Caco-2 (cell line): ENCODE results near the gene CPED1. TPM values are rescaled to one million over a fixed set of nuclear protein-coding genes. Genes with fewer than 3 reads are reported as not detected.

Source experiments
- BruUV-seq: library from RNA; stranded (reverse); fragments of 400-500 nt; replicated peaks from 2 replicates; lab custom pipeline; 2021; lab: Mats Ljungman, UMichigan
- CTCF ChIA-PET: fragments of 300-600 bp; sonication (Branson Sonifier 250); formaldehyde crosslinking; loops from one replicate; lab custom pipeline; 2022; ENCODE audit warnings: antibody characterized with exemption; lab: Charles Lee
- POLR2A ChIA-PET: fragments of 300-600 bp; sonication (Branson Sonifier 250); formaldehyde crosslinking; loops from one replicate; lab custom pipeline; 2022; ENCODE audit warnings: antibody characterized with exemption; lab: Charles Lee
- DNase-seq, 2 experiments: peaks; one replicate each; pipeline versions ENCODE4 v3.0.0 to v3.0.0-alpha.2; 2020 to 2022
- H3K27me3 ChIP-seq: replicated peaks from 2 replicates; pipeline ENCODE4 v1.6.0; 2011; ENCODE audit warnings: low read length; ENCODE audit not compliant: control insufficient read depth, insufficient read depth
- H3K36me3 ChIP-seq: 2 replicates; pipeline ENCODE4 v1.5.1; 2011; ENCODE audit warnings: low read length; ENCODE audit not compliant: control insufficient read depth, insufficient read depth
- H3K4me1 ChIP-seq: fragments of 250-450 bp; sonication (Bioruptor Pico); 2 replicates; pipeline ENCODE4 v1.5.1; 2020; ENCODE audit warnings: mild to moderate bottlenecking
- H3K4me3 ChIP-seq: 2 replicates; pipeline ENCODE4 v1.5.1; 2011; ENCODE audit warnings: low read depth, mild to moderate bottlenecking, control low read depth, low read length
- H3K9me3 ChIP-seq: fragments of 250-450 bp; sonication (Bioruptor Pico); 2 replicates; pipeline ENCODE4 v1.5.1; 2020; ENCODE audit warnings: mild to moderate bottlenecking, moderate library complexity
- H3K27ac Mint-ChIP-seq: one replicate; pipeline ENCODE4 v1.8.0; 2022; ENCODE audit warnings: mixed read lengths; ENCODE audit not compliant: unreplicated experiment
- H3K27me3 Mint-ChIP-seq: one replicate; pipeline ENCODE4 v1.8.0; 2022; ENCODE audit warnings: mixed read lengths; ENCODE audit not compliant: insufficient read depth, unreplicated experiment
- H3K36me3 Mint-ChIP-seq: one replicate; pipeline ENCODE4 v1.8.0; 2022; ENCODE audit warnings: mild to moderate bottlenecking, mixed read lengths; ENCODE audit not compliant: insufficient read depth, unreplicated experiment
- H3K4me1 Mint-ChIP-seq: one replicate; pipeline ENCODE4 v1.8.0; 2022; ENCODE audit warnings: low read depth, mixed read lengths; ENCODE audit not compliant: unreplicated experiment
- H3K4me3 Mint-ChIP-seq: one replicate; pipeline ENCODE4 v1.8.0; 2022; ENCODE audit warnings: mild to moderate bottlenecking, moderate library complexity, mixed read lengths; ENCODE audit not compliant: unreplicated experiment
- H3K9me3 Mint-ChIP-seq: one replicate; pipeline ENCODE4 v1.8.0; 2022; ENCODE audit warnings: mixed read lengths; ENCODE audit not compliant: unreplicated experiment
- CTCF ChIP-seq, 2 experiments: fragments of 200-600 bp in 1 of 2; IDR thresholded peaks; 1 replicate in 1 of 2; 2 replicates in 1 of 2; pipeline versions ENCODE4 v1.5.1 to v1.8.0; 2011 to 2022; ENCODE audit warnings: antibody characterized with exemption in 1 of 2, control low read depth in 1 of 2, inconsistent platforms in 1 of 2, low read depth in 1 of 2, low read length in 1 of 2, mild to moderate bottlenecking in 1 of 2, moderate library complexity in 1 of 2; ENCODE audit not compliant: insufficient read depth in 1 of 2, severe bottlenecking in 1 of 2, unreplicated experiment in 1 of 2
- intact Hi-C: fragments of 100-400 bp; cut with micrococcal nuclease; formaldehyde crosslinking; loops from one replicate; pipeline ENCODE4 v1.10.0; 2022; ENCODE audit not compliant: unreplicated experiment
- total RNA-seq: library from RNA; stranded (reverse); gene quantifications from 2 replicates; pipeline ENCODE4 v1.2.3, GENCODE V29; 2022

CPED1 gene
- total RNA-seq, 1 experiment from 2014 or later, result 0.23 TPM

DNA sequence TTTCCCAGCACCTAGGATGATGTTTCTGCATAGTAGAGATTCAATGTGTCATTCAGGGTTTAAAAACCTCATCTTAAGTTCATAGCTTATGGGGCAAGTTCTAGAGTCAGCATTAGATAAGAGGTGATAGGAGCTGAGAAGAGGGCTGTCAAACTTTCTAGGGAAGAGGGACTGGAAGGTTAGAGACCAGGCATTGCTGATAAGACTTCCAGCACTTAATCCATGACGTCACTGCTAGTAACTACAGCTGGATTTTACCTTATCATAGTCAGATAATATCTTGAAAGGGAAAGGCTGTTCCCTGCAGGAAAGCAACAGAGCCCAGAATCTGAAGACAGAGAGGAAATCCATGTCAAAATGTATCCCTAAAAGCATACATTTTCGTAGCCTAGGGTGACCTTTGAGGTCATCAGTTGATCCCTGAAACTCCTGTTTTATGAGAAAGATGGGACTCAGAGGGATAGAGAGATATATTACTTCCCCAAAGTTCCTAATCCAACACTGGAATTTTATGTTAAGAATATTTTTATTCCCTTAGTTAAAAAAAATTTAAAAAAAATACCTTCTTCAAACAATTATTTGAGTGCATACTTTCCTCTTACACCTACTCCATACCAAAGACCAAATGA is 3.3 kb upstream of the CPED1 start:
- no TSS peak for BruUV-seq
- intact Hi-C loops, result loop anchor here (5.0 kb wide), 2 partner anchors 42 to 178 kb away; no protein-coding TSS in a partner anchor
- peaks cover 7% of the 10 kb centered on the region for H3K36me3 Mint-ChIP-seq
- H3K36me3 ChIP-seq, result no peaks in the 10 kb centered on the region
- peaks cover 14% of the 10 kb centered on the region for H3K4me1 ChIP-seq
- no peak overlapping the region for H3K27ac Mint-ChIP-seq
- DNase-seq, result no peak
- no peak overlapping the region for H3K4me3 Mint-ChIP-seq
- H3K9me3 ChIP-seq, result no peaks in the 10 kb centered on the region
- no peaks in the 10 kb centered on the region for H3K9me3 Mint-ChIP-seq
- no peak overlapping the region for H3K4me3 ChIP-seq
- H3K27me3 Mint-ChIP-seq, result peaks cover 6% of the 10 kb centered on the region
- ChIA-PET POLR2A (interaction anchor here (0.5 kb wide), 1 partner anchor 175 kb away, joined by 3 read pairs; no protein-coding TSS in a partner anchor), CTCF (interaction anchor here (0.5 to 0.8 kb wide), 2 partner anchors 87 to 123 kb away, joined by 3 to 6 read pairs; no protein-coding TSS in a partner anchor)
- 0 out of 2 replicates have a peak, but pooled peaks cover 2% of the 10 kb centered on the region for H3K27me3 ChIP-seq
- TF ChIP-seq CTCF (IDR thresholded peaks at IDR 0.05; ENCODE audit: insufficient read depth in 1 of 2, low read depth in 1 of 2, low read length in 1 of 2, severe bottlenecking in 1 of 2, unreplicated experiment in 1 of 2), result no peak
- H3K4me1 Mint-ChIP-seq, result peaks cover 16% of the 10 kb centered on the region

- Histone ChIP-seq H3K4me3 (no peak overlapping the region), H3K27me3 (0 out of 2 replicates have a peak, but pooled peaks cover 2% of the 10 kb centered on the region), H3K36me3 (no peaks in the 10 kb centered on the region), H3K9me3 (no peaks in the 10 kb centered on the region), H3K4me1 (peaks cover 10% of the 10 kb centered on the region)
- no peak overlapping the region for H3K4me3 Mint-ChIP-seq
- no peaks in the 10 kb centered on the region for H3K9me3 Mint-ChIP-seq
- POLR2A ChIA-PET, result no interaction called here
- DNase-seq, result no peak
- H3K4me1 Mint-ChIP-seq, result peaks cover 16% of the 10 kb centered on the region
- intact Hi-C loops, result loop anchor here (5.0 kb wide), 2 partner anchors 41 to 179 kb away; no protein-coding TSS in a partner anchor
- peaks cover 7% of the 10 kb centered on the region for H3K36me3 Mint-ChIP-seq
- TF ChIP-seq CTCF (IDR thresholded peaks at IDR 0.05; ENCODE audit: insufficient read depth in 1 of 2, low read depth in 1 of 2, low read length in 1 of 2, severe bottlenecking in 1 of 2, unreplicated experiment in 1 of 2), result no peak
- no peak overlapping the region for H3K27ac Mint-ChIP-seq
- peaks cover 6% of the 10 kb centered on the region for H3K27me3 Mint-ChIP-seq
- CTCF ChIA-PET, result interaction anchor here (1.4 to 3.6 kb wide), 3 partner anchors 64 to 122 kb away, joined by 3 to 23 read pairs (median 6); no protein-coding TSS in a partner anchor
- no TSS peak for BruUV-seq
Observed at GRCh38 chr7:120985839-120986238, 2.7 kb upstream of the CPED1 start.

- H3K27me3 ChIP-seq, result 0 out of 2 replicates have a peak, but pooled peaks cover 2% of the 10 kb centered on the region
- Mint-ChIP-seq H3K27me3 (peaks cover 6% of the 10 kb centered on the region), H3K27ac (no peak overlapping the region), H3K36me3 (peaks cover 7% of the 10 kb centered on the region), H3K9me3 (no peaks in the 10 kb centered on the region), H3K4me3 (no peak overlapping the region), H3K4me1 (peaks cover 16% of the 10 kb centered on the region)
- H3K4me3 ChIP-seq, result no peak overlapping the region
- peaks cover 10% of the 10 kb centered on the region for H3K4me1 ChIP-seq
- ChIA-PET POLR2A (interaction anchor here (0.8 kb wide), 1 partner anchor 36 kb away, joined by 5 read pairs; the partner anchor contains the start of gene ING3), CTCF (interaction anchor here (1.4 to 3.6 kb wide), 3 partner anchors 63 to 121 kb away, joined by 3 to 23 read pairs (median 6); no protein-coding TSS in a partner anchor)
- no TSS peak for BruUV-seq
- TF ChIP-seq CTCF (IDR thresholded peaks at IDR 0.05; ENCODE audit: insufficient read depth in 1 of 2, low read depth in 1 of 2, low read length in 1 of 2, severe bottlenecking in 1 of 2, unreplicated experiment in 1 of 2), result no peak
- intact Hi-C loops, result loop anchor here (1.0 to 5.0 kb wide), 5 partner anchors 36 to 179 kb away; partner anchors contain the start of gene ING3
- no peaks in the 10 kb centered on the region for H3K36me3 ChIP-seq
- no peaks in the 10 kb centered on the region for H3K9me3 ChIP-seq
- DNase-seq, result no peak
Observed at GRCh38 chr7:120986650-120987049, 1.9 kb upstream of the CPED1 start.
